Activated CD8-positive, alpha-beta memory T cell treated with anti-CD3 and anti-CD28 coated beads, Interleukin-2, amount 50 U/mL, for 48 hours (primary cell): ENCODE measurements around the gene TTLL3.

ENCODE experiments used
- DNase-seq: peaks from one replicate; pipeline ENCODE4 v3.0.0-alpha.2; 2020

The TTLL3 gene

DNA sequence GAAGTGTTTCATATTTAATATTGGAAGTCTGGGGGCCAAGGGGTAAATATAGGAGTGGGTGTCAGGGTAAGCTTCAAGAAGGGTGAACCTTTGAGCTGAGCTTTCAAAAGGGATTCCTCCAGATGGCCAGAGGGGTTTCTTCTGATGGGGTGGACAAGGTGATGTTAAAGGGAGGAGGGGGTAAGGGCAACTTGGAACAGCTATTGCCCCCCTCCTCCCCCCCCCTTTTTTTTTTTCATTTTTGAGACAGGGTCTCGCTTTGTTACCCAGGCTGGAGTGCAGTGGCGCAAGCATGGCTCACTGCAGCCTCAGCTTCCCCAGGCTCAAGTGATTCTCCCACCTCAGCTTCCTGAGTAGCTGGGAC lies 2.1 kb upstream of the TTLL3 start:
- no peak for DNase-seq

GRCh38 chr3:9808345-9809037 lies 1.6 kb upstream of the TTLL3 start:
- DNase-seq: peak; percentile 75

DNA sequence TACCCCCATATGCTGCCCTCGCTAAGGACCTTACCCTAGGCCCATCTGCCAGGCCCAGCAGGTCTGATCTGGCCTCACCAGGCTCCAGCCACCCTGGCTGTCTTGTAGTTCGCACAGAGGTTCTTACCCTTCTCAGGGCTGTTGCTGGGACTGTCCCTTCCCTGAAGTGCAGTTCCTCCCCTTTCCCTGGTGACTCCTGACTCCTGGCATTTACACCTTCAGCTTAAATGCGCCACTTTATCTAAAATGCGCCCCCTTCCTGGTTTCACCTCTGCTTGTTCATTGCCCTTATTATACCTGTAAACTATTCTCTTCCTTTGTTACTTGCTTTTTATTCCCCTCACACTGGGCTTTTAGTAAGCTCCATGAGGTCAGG lies 835 bp upstream of the TTLL3 start:
- peak; percentile 62 for DNase-seq

- DNase-seq: no peak
Measured at GRCh38 chr3:9810433-9810770, 340 bp downstream of the TTLL3 start.

- DNase-seq: no peak
Measured at GRCh38 chr3:9810846-9811245, 784 bp downstream of the TTLL3 start.

GRCh38 chr3:9812870-9813483 lies 2.9 kb downstream of the TTLL3 start:
- no peak for DNase-seq

DNA sequence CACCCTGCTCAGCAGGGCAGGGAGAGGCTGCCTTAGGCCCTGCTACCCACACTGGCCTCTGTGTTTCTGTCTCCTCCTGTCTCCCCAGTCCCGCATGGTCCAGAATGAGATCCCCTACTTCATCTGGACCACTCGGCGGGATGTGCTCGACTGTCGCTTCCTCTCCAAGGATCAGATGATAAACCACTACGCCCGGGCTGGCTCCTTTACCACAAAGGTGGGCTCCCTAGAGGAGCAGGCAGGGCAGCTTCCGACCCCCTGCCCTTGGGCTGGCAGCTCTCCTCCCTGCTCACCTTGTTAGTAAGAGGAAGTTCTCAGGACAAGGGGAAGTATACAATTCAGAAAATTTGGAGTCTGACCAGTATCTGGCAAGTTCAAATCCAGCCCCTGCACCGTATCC lies 5.9 kb downstream of the TTLL3 start:
- no peak for DNase-seq

- DNase-seq: no peak
Measured at GRCh38 chr3:9817436-9817835, 7.4 kb downstream of the TTLL3 start.

- no peak for DNase-seq
Measured at GRCh38 chr3:9818666-9819335, 8.7 kb downstream of the TTLL3 start.

DNA sequence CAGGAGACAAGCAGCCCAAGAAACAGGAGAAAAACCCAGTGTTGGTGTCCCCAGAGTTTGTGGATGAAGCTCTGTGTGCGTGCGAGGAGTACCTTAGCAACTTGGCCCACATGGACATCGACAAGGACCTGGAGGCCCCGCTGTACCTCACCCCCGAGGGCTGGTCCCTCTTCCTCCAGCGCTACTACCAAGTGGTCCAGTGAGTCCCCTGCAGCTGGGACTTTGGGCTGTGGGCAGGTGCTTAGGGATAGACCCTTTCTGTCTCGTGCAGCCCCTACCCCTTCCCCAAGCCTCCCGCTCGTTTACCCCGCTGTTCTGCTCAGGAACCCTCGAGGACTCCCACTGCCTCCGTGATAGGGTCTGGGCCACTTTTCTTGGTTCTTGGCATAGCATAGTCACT lies 10.5 kb downstream of the TTLL3 start:
- no peak for DNase-seq

DNA sequence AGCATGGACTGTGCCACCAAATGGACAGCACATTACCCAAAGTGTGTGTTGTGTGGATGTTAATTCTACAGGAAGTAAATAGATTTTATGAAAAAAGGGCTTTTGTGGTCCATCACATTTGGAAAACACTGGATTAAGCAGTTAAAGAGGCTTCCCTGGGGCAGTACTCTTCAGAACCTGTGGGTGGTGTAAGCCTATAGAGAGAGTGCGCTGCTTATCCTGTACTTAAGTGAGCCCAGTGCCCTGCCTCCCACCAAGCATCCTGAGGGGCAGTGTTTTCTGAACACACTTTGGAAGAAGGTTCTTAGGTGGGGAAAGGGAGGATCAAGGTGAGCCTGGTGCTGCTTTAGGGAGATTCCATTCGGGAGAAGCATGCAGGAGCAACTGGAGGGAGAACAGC lies 10.9 kb downstream of the TTLL3 start:
- DNase-seq: no peak

DNA sequence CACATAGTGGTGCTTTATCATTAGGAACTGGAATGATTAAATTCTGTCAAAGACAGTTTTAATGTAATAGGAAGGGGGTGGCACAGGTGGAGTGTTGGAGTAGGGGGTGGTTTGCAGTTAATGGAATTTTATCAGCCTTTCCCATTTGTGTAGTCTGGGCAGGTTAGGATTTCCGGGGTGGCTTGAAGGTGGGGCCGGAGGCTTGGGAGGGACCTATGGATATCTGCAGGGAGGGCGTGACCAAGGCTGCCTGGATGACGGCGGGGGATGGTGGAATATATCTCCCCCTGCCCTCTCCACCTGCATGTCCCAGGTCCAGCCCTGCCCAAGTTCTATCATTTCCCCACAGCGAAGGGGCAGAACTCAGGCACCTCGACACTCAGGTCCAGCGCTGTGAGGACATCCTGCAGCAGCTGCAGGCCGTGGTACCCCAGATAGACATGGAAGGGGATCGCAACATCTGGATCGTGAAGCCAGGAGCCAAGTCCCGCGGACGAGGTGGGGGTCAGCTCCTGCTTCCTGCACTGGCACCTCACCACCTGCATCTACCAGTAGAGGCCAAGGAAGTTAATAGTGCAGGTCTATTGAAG lies 15.5 kb downstream of the TTLL3 start:
- DNase-seq: no peak

- no peak for DNase-seq
Measured at GRCh38 chr3:9826815-9827573, 16.9 kb downstream of the TTLL3 start.

GRCh38 chr3:9828801-9829755 lies 19.0 kb downstream of the TTLL3 start:
- no peak for DNase-seq

- no peak for DNase-seq
Measured at GRCh38 chr3:9831253-9831652, 21.2 kb downstream of the TTLL3 start.

DNA sequence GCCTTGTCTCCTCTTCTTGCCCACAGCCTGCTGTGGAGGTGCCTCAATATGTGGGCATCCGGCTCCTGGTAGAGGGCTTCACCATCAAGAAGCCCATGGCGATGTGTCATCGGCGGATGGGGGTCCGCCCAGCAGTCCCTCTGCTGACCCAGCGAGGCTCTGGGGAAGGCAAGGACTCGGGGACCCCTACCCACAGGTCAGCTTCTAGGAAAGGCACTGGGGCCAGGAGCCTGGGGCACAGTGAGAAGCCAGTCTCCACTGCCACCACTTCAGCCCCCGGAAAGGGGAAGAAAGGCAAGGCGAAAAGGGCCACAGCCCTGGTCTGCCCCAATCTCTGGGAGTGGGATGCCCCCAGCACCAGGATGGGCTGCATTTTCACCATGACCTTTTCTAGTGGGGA lies 23.0 kb downstream of the TTLL3 start:
- no peak for DNase-seq

DNA sequence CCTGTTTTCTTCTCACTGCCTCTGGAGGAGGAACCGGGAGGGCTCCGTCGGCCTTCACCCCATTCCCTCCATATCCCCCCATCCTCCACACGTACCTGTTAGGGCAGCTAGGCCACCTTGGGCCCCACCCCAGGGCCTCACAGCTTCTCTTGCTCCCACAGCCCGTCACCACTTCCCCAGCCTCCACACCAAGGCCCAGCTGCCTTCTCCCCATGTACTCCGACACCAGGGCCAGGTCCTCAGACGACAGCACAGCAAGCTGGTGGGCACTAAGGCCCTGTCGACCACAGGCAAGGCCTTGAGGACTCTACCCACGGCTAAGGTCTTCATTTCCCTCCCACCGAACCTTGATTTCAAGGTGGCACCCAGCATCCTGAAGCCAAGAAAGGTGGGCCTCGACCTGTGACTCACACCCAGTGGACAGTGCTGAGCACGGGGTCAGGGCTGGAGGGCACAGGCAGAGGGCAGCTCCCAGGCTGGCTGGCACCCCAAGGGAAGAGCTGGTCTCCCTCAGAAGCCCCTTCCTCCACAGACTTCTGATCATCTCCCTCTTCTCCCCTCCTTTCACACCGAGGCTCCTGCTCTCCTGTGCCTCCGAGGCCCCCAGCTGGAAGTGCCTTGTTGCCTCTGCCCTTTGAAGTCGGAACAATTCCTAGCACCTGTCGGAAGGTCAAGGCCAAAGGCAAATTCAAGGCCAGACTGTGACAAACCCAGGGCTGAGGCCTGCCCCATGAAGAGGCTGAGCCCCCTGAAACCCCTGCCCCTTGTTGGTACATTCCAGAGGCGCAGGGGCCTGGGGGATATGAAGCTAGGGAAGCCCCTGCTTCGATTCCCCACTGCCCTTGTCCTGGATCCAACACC lies 24.7 kb downstream of the TTLL3 start:
- DNase-seq: no peak

- DNase-seq: no peak
Measured at GRCh38 chr3:9837701-9838582, 27.9 kb downstream of the TTLL3 start.

- DNase-seq: no peak
Measured at GRCh38 chr3:9838856-9839255, 28.8 kb downstream of the TTLL3 start.

DNA sequence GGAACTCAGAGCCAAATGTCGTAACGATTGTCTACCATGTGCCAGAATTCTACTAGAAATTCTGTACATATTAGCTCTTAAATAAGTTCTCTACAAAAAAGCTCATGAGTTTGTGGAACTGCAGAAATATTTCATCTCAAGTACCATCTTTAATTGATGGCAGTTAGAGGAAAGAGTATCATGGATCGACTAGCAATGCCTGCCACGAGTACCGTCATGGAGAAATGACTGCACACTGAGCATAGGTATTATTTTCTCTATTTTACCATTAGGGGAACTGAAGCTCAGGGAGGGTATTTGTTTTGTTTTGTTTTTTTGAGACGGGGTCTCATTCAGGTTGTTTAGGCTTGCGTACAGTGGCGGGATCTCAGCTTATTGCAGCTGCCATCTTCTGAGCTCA lies 31.0 kb downstream of the TTLL3 start:
- no peak for DNase-seq
